ENCODE data around the gene VGF. TPM values are rescaled to one million over a fixed set of nuclear protein-coding genes. Genes with fewer than 3 reads are reported as not detected.

Gene VGF
- total RNA-seq, 2 experiments from 2014 or later, result 0.30 to 0.33 TPM

DNA sequence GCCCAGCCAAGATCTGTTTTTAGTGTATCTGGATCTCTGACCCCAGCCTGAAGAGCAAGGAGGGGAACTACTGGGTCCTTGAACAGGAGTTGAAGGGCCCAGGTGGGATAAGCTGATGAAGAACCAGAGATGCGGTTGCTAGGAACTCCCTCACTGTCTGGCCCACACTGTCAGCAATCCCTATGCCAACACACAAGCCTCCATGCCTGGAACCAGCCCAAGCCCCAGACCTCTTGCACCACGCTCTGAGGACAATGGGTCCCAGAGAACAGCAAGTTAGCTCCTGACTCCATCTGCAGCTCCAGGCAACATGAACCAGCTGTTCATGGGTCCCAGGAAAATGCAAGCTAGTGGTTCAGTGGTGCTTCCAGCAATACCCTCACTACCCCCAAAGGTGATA, 12.3 kb upstream of the VGF start:
- POLR2A ChIA-PET, result no interaction called here
- Mint-ChIP-seq H3K27me3 (peaks cover 81% of the 10 kb centered on the region), H3K27ac (no peak overlapping the region), H3K36me3 (ENCODE audit: low read depth) (peaks cover 3% of the 10 kb centered on the region), H3K9me3 (no peaks in the 10 kb centered on the region), H3K4me3 (no peak overlapping the region), H3K4me1 (peaks cover 15% of the 10 kb centered on the region)
- CTCF ChIA-PET, result interaction anchor here (1.4 to 2.1 kb wide), 2 partner anchors 15 to 39 kb away, joined by 3 to 8 read pairs; no protein-coding TSS in a partner anchor
- no peak for DNase-seq

DNA sequence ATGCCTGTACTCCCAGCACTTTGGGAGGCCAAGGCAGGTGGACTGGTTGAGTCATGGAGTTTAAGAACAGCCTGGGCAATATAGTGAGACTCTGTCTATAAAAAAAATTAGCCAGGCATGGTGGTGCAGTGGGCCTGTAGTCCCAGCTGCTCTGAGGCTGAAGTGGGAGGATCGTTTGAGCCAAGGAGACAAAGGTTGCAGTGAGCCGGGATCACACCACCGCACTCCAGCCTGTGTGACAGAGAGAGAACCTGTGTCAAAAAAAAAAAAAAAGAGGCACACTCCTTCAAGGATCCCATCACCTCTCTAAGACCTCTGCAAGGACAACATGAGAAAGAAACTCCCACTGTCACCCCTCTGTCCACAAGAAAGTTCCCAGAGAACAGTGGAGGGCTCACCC, 10.3 kb upstream of the VGF start:
- CTCF ChIA-PET, result interaction anchor here (2.1 to 2.8 kb wide), 2 partner anchors 17 to 31 kb away, joined by 8 to 26 read pairs; no protein-coding TSS in a partner anchor
- H3K9me3 Mint-ChIP-seq, result no peaks in the 10 kb centered on the region

DNA sequence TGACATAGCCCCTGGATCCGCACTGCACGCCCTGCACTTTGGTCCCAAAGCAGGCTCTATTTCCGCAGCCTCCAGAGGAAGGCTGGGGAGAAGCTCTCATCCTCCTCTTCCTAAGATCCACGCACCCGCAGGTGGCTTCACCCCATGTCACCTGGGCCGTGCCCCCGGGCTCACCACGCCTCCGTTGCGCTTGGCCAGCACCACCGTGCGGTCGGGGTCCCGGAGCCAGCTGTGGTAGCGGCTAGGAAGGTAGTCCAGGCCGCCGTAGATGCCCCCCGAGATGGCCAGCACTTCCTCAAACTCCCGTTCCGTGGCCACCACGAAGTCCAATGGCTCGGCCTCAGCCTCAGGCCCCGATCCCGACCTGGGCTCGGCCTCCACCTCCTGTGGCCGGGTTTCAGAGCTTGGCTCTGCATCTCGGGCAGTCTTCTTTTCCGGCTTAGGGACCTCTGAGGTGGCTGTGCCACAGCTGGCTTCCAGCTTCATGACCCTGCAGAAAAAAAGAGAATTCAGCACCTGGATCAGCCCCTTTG, 9.0 kb upstream of the VGF start:
- Mint-ChIP-seq H3K27me3 (peaks cover 87% of the 10 kb centered on the region), H3K9me3 (no peaks in the 10 kb centered on the region), H3K27ac (no peak overlapping the region), H3K4me3 (peak overlapping the region; percentile 51), H3K4me1 (peaks cover 39% of the 10 kb centered on the region), H3K36me3 (ENCODE audit: low read depth) (peaks cover 3% of the 10 kb centered on the region)
- DNase-seq, result no peak
- ChIA-PET CTCF (interaction anchor here (1.1 to 2.8 kb wide), 9 partner anchors 9 to 108 kb away, joined by 4 to 29 read pairs (median 6); partner anchors contain the start of genes FIS1, VGF and ZNHIT1), POLR2A (interaction anchor here (0.8 to 1.5 kb wide), 5 partner anchors 9 to 70 kb away, joined by 3 read pairs; partner anchors contain the start of gene VGF)

More for the DNA sequence above, 10.3 kb upstream of the VGF start:
- peaks cover 83% of the 10 kb centered on the region for H3K27me3 Mint-ChIP-seq
- H3K36me3 Mint-ChIP-seq (ENCODE audit: low read depth), result peaks cover 3% of the 10 kb centered on the region
- POLR2A ChIA-PET, result interaction anchor here (1.5 kb wide), 1 partner anchor 91 kb away, joined by 5 read pairs; the partner anchor contains the start of gene TRIM56
- H3K4me3 Mint-ChIP-seq, result no peak overlapping the region
- peaks cover 29% of the 10 kb centered on the region for H3K4me1 Mint-ChIP-seq
- DNase-seq, result no peak
- no peak overlapping the region for H3K27ac Mint-ChIP-seq

DNA sequence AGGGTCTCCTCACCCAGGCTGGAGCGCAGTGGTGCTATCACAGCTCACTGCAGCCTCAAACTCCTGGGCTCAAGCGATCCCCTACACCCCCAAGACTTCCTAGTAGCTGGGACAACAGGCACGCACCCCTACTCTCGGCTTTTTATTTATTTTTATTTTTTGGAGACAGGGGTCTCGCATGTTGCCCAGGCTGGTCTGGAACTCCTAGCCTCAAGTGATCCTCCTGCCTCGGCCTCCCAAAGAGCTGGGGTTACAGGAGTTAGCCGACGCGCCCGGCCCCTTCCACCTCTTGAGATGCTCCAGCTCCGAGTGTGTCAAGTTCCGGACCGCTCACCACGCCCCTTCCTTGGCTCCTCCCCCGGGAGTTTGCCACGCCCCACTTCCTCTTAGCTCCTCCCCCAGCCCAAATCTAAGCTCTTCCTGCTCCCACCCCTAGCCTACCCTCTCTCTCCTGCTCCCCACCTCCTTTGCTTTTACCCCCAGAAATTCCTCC, 8.4 kb upstream of the VGF start:
- Mint-ChIP-seq H3K4me1 (peaks cover 42% of the 10 kb centered on the region), H3K36me3 (ENCODE audit: low read depth) (peaks cover 3% of the 10 kb centered on the region), H3K27ac (no peak overlapping the region), H3K27me3 (peaks cover 88% of the 10 kb centered on the region), H3K4me3 (peak overlapping the region; percentile 51), H3K9me3 (no peaks in the 10 kb centered on the region)
- ChIA-PET CTCF (interaction anchor here (0.6 to 2.8 kb wide), 11 partner anchors 8 to 142 kb away, joined by 3 to 29 read pairs (median 5); partner anchors contain the start of genes FIS1, VGF and ZNHIT1), POLR2A (interaction anchor here (0.8 to 1.5 kb wide), 6 partner anchors 8 to 89 kb away, joined by 3 to 4 read pairs (median 3); partner anchors contain the start of genes TRIM56 and VGF)
- DNase-seq, result peak; percentile 82

DNA sequence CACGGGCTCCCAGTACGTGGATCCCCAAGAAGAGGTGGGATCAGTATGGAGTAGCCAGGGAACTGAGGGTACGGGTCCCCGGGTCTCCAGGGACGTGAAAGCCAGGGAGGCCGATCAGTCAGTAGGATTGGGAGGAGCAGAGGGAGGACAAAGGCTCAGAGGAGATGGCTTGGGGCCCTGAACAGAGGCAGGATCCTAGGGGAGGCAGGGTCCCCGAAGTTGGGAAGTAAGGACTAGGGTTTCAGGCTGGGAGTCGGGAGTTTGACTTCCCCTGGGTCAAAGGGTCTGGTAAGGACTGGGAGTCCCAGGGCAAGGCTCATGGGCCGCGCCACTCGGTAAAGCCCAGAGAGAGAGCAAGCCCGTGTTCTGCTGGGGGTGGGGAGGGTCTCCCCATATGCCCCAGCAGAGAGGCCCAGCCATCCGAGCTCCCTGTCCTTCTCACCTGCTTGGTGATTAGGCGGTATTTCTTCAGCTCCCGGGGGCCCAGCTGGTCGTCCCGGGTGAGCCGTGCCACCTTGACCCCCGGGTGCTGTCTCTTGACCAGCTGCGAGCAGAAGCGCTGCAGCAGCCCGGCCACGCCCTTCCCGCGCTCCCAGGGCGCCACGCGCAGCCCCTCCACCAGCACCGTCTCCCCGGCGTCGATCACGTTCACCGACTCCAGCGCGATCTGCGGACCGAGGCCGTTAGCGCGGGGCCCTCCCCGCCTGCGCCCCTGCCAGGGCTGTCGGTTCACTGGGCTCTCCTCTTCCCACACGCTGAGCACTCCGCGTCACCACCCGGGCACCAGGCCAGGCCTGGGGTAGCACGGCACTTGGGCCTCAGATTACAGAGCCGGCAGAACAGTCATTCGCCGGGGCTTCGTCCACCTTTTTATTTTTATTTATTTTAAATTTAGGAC, 7.7 kb upstream of the VGF start:
- peak overlapping the region; percentile 13 for H3K4me3 Mint-ChIP-seq
- H3K27me3 Mint-ChIP-seq, result peaks cover 91% of the 10 kb centered on the region
- CTCF ChIA-PET, result interaction anchor here (0.6 to 2.8 kb wide), 11 partner anchors 8 to 143 kb away, joined by 3 to 29 read pairs (median 5); partner anchors contain the start of genes FIS1, VGF and ZNHIT1
- POLR2A ChIA-PET, result interaction anchor here (0.8 to 1.5 kb wide), 5 partner anchors 8 to 88 kb away, joined by 3 to 4 read pairs (median 3); partner anchors contain the start of genes TRIM56 and VGF
- peaks cover 3% of the 10 kb centered on the region for H3K36me3 Mint-ChIP-seq (ENCODE audit: low read depth)
- H3K9me3 Mint-ChIP-seq, result no peaks in the 10 kb centered on the region
- H3K4me1 Mint-ChIP-seq, result peaks cover 47% of the 10 kb centered on the region
- H3K27ac Mint-ChIP-seq, result no peak overlapping the region
- DNase-seq, result no peak

DNA sequence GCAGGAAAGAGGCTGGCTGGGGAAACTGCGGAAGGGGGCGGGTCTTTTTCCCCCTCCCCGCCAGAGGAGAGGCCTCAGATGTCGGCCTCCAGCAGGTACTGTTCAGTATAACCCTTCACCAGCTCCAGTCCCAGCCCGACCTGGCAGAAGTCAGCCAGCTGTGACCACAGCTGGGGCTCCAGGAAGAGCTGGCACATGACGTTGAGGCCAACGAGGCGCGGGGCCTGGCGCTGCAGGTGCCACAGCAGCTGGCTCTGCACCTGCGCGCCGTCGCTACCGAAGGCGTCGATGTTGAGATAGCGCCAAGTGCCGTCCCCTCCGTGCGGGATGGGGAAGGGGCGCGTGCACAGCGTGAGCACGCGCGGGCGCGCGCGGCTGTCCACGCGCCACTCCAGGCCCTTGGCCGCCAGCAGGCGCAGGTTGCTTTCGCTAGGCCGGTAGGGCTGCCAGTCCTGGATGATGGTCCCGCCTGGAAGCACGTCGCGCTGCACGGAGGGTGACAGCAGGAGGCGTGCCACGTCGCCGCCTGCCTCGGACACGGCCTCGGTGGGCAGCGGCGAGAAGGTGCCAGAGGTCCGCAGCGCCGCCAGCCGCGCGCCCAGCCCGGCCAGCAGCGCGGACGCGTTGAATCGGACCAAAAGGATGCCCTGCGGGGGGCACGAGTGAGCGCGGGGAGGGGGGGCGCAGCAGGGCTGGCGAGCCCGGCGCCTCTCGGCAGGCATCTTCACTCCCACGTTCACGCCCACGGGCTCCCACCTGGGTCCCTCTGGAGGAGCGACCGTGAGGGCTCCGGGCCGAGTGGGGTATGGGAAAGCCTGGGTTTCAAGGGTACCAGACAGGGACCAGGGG, 6.9 kb upstream of the VGF start:
- Mint-ChIP-seq H3K4me1 (peaks cover 49% of the 10 kb centered on the region), H3K27me3 (peaks cover 91% of the 10 kb centered on the region), H3K9me3 (no peaks in the 10 kb centered on the region), H3K4me3 (no peak overlapping the region), H3K27ac (no peak overlapping the region), H3K36me3 (ENCODE audit: low read depth) (peaks cover 3% of the 10 kb centered on the region)
- ChIA-PET POLR2A (interaction anchor here (0.6 kb wide), 1 partner anchor 80 kb away, joined by 3 read pairs; no protein-coding TSS in a partner anchor), CTCF (interaction anchor here (0.7 to 2.8 kb wide), 4 partner anchors 20 to 111 kb away, joined by 4 to 50 read pairs (median 16); no protein-coding TSS in a partner anchor)
- no peak for DNase-seq

DNA sequence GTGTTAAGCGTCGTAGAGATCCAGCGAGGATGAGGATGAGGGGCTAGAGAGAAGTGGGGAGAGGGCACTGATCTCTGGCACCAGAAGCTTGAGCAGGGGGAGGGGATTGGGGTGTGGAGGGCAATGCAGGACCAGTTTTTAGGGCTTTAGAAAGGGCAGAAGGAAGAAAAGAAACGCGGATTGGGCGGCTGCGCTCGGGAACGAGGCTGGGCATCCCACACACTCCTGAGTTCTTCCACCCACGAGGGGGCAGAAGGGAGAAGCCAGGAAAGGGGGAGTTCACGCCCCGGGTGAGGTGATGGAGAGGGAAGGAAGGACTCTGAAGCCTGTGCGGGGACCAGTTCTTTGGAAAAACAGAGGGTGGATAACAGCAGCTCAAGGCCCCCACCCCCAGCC, 6.1 kb upstream of the VGF start:
- ChIA-PET POLR2A (interaction anchor here (0.6 to 1.0 kb wide), 2 partner anchors 14 to 81 kb away, joined by 3 read pairs; no protein-coding TSS in a partner anchor), CTCF (interaction anchor here (0.7 to 2.8 kb wide), 5 partner anchors 14 to 111 kb away, joined by 4 to 50 read pairs (median 4); no protein-coding TSS in a partner anchor)
- H3K27me3 Mint-ChIP-seq, result peaks cover 89% of the 10 kb centered on the region
- H3K36me3 Mint-ChIP-seq (ENCODE audit: low read depth), result peaks cover 3% of the 10 kb centered on the region
- no peak for DNase-seq
- H3K4me1 Mint-ChIP-seq, result peaks cover 54% of the 10 kb centered on the region
- no peak overlapping the region for H3K4me3 Mint-ChIP-seq
- no peaks in the 10 kb centered on the region for H3K9me3 Mint-ChIP-seq
- H3K27ac Mint-ChIP-seq, result no peak overlapping the region

DNA sequence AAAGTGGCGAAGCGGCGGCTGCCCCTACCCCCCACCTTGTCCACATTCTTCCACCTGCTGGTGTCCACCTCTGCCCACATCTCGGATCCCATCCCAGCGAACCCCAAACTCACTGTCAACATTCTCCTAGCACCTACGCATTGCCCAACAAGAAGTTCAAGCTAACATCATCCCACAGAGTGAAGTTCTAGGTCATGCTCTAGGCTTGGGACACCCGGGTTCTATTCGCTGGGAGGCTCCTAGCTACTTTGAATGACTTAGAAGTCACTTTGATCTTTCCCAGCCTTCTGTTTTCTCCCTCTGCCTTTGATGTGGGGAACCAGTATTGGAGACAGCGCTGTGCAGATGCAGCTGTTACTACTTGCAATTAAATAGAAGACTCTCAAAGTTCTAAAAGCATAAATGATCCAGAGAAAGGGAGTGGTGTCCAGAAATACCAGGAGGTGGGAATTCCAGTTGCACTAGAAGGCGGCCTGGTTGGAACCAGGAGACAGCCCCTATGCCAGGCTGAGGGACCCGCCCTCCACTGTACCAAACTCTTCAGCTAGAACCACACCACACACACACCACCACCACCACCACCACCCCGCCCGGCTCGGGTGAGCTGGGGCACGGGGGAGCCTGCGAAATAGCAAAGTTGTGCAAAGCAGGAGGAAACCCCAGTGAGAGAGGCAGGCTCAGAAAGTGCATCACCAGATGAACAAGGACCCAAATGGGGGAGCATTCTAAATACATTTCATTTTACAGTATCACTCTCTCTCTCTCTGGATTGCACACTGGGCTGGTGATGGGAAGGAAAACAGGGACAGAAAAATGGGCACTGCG, 5.5 kb upstream of the VGF start:
- Mint-ChIP-seq H3K4me1 (peaks cover 59% of the 10 kb centered on the region), H3K36me3 (ENCODE audit: low read depth) (peaks cover 3% of the 10 kb centered on the region)
- no peak for DNase-seq

DNA sequence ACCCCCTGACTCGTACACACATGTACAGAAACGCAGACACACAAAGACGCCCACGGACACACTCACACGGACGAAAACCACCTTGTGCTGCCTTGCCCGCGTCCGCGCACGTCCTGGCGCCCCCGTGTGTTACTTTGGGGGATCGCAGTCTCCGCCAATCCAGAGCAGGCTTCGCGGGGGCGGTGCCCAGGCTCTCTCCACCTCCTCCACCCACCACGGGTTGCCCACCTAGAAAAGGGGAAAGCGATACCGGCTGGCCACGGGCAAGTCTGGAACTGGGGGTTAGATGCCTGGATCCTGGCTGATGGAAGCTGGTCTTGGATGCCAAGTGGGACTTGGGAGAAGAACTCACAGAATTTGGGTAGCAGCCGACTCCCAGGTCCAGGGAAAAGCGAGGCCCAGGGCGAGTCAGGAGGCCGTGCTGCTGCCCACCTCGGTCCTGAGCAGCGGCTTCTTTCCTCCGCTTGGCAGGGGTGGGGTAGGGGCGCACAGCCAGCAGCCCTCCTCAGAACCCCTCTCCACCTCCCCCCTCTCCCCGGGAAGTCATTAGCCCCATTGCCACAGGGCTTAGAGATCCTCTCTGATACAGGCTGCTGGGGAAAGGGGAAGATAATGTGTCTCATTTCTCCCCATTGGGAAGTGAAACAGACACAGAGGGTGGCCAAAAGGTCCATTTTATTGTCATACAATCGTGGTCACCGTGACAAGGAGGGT, 4.6 kb upstream of the VGF start:
- H3K27ac Mint-ChIP-seq, result no peak overlapping the region
- H3K4me3 Mint-ChIP-seq, result no peak overlapping the region
- peaks cover 6% of the 10 kb centered on the region for H3K36me3 Mint-ChIP-seq (ENCODE audit: low read depth)
- no peaks in the 10 kb centered on the region for H3K9me3 Mint-ChIP-seq
- H3K4me1 Mint-ChIP-seq, result peaks cover 67% of the 10 kb centered on the region
- ChIA-PET CTCF (interaction anchor here (1.4 to 2.8 kb wide), 4 partner anchors 12 to 112 kb away, joined by 4 to 50 read pairs (median 6); no protein-coding TSS in a partner anchor), POLR2A (interaction anchor here (1.4 kb wide), 1 partner anchor 12 kb away, joined by 3 read pairs; no protein-coding TSS in a partner anchor)
- peaks cover 89% of the 10 kb centered on the region for H3K27me3 Mint-ChIP-seq
- peak; percentile 82 for DNase-seq

More for the DNA sequence above, 5.5 kb upstream of the VGF start:
- Mint-ChIP-seq H3K27me3 (peaks cover 89% of the 10 kb centered on the region), H3K9me3 (no peaks in the 10 kb centered on the region), H3K4me3 (no peak overlapping the region), H3K27ac (no peak overlapping the region)
- POLR2A ChIA-PET, result interaction anchor here (1.0 to 1.4 kb wide), 2 partner anchors 11 to 15 kb away, joined by 3 read pairs; no protein-coding TSS in a partner anchor
- CTCF ChIA-PET, result interaction anchor here (1.1 to 2.8 kb wide), 5 partner anchors 13 to 111 kb away, joined by 4 to 50 read pairs (median 4); no protein-coding TSS in a partner anchor

DNA sequence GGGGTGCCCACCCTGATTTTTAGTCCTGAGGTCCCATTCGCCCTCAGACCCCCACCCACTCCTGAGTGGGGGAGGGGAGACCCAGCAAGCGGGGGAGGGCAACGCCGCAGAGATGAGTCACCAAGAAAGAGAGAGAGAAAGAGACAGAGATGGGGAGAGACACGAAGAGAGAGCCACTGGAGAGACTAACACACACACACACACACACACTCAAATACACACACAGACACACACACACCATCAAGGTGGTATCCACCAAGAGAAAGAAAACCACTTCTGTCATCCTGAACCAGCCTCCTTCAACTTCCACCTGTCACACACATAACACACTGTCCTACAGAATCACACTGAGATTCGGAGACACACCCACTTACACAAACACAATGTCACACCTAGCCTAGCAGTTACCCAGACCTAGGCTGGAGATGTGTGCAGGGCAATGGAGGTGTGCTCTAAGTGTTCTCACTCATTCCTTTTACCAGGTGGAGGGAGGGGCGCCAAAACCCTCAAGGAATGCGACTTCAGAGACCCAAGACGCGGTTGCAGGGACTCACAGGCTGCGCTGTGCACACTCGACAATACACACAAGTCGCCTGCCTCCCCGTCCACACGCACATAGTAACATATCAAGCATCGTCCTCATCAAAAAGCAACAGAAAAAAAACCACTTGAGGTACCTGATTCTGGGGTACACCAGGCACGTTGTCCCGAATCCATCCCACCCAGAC, 3.9 kb upstream of the VGF start:
- H3K27me3 Mint-ChIP-seq, result peaks cover 90% of the 10 kb centered on the region
- peaks cover 6% of the 10 kb centered on the region for H3K36me3 Mint-ChIP-seq (ENCODE audit: low read depth)
- H3K4me1 Mint-ChIP-seq, result peaks cover 68% of the 10 kb centered on the region
- ChIA-PET POLR2A (no interaction called here), CTCF (interaction anchor here (1.0 to 1.5 kb wide), 2 partner anchors 14 to 25 kb away, joined by 3 to 14 read pairs; no protein-coding TSS in a partner anchor)
- no peaks in the 10 kb centered on the region for H3K9me3 Mint-ChIP-seq
- H3K4me3 Mint-ChIP-seq, result no peak overlapping the region
- DNase-seq, result no peak
- peak overlapping the region; percentile 50 for H3K27ac Mint-ChIP-seq

Measured in activated CD4-positive, alpha-beta memory T cell treated with anti-CD3 and anti-CD28 coated beads, Interleukin-2, amount 10 ng/mL, durations not matched to agents 7 days and 5 days (primary cell).